ENCODE data around the gene SYNPO2.

The SYNPO2 gene

DNA sequence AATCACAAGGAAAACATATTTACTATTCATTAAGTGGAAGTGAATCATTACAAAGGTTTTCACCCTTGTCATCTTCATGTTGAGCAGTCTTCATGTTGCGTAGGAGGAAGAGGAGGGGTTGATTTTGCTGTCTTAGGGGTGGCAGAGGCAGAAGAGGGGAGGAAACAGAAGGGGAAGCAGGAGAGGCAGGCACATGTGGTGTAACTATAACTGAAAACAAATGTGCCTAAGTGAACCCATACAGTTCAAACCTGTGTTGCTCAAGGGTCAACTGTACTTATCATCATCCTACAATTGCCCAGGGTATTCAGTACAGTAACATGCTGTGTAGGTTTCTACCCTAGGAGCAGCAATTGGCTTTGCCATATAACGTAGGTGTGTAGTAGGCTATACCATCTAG is 47.2 kb downstream of the SYNPO2 start:
- no peak for DNase-seq (ENCODE audit: low read depth, low spot score)

DNA sequence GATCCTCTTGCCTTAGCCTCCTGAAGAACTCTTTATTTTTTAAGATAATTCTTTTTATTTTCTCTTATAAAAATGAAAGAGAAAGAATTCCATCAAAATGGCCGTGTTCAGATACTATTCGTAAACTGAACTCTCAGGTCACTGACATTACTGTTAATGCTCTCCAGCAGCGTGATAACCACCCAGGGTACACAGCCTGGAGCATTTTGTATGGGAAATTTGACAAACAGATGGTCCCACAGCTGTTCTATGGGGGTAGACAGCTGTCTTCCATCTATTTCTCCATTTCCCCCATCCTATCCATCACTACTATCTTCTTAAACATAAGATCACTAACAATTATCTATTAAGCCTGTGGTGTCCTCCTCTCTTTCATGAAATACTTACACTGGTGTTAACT is 47.8 kb downstream of the SYNPO2 start:
- no peak for DNase-seq (ENCODE audit: low read depth, low spot score)

DNA sequence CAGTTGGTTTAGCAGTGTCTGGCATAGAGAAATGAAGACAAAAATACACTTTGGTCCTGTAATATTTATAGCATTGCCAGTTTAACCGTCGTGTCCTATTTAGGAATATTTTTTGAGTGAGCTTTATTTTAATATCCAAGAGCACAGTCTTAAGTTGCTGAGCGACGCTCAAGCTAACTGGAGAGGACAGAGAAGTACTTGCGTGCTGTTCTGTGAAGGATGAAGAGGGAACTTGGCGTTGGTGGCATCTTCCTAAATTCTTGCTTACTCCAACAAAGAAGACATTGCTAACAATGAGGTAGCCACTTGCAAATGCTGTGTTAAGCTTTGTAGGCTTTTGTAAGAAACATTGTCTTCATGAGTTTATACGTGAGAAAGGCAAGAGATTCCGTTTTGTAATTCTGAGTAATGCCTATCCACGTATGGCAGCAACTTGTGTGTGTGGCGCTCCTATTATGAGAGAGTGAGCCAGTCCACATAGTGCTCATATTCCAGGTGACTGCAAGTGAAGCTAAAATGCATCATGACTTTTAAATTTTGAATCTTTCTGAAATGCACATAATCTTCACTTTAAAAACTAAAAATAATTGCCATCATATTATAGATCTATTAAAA is 50.6 kb downstream of the SYNPO2 start:
- DNase-seq (ENCODE audit: low read depth, low spot score), result no peak

GRCh38 chr4:118941149-118941548 is 52.5 kb downstream of the SYNPO2 start:
- no peak for DNase-seq (ENCODE audit: low read depth, low spot score)

DNA sequence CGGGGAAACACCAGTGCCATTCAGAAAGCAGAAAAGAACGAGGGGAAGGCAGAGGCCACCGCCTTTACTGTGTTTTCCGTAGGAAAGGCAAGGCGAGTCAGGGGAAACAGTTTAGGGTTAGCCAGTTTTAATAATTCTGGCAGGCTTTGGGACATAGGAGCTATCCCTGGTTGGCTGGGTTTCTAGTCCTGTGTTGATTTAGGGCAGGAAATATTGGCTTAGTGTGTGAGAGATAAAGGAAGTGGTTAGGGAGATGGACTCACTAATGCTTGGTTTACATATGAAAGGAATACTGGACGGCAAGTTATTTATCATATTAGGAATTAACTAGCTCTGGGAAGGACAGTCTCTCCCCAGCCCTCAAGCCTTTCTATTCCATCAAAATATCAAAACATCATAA is 53.1 kb downstream of the SYNPO2 start:
- DNase-seq (ENCODE audit: low read depth, low spot score), result no peak

DNA sequence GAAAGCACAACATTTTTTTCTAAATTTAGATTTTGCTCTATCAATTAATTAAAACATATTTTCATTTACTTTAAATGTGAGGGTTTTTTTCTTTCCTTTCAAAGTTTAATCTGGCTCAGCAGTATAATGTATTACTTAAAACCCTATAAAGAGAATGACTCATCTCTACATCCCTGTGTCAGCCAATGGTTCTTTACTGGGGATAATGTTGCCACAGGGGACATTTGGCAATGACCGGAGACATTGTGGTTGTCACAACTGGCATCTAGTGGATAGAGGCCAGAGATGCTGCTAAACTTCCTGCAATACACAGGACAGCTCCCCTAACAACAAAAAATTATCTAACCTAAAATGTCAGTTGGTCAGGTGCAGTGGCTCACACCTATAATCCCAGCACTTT is 53.8 kb downstream of the SYNPO2 start:
- no peak for DNase-seq (ENCODE audit: low read depth, low spot score)

GRCh38 chr4:118947095-118947494 is 58.4 kb downstream of the SYNPO2 start:
- no peak for DNase-seq (ENCODE audit: low read depth, low spot score)

DNA sequence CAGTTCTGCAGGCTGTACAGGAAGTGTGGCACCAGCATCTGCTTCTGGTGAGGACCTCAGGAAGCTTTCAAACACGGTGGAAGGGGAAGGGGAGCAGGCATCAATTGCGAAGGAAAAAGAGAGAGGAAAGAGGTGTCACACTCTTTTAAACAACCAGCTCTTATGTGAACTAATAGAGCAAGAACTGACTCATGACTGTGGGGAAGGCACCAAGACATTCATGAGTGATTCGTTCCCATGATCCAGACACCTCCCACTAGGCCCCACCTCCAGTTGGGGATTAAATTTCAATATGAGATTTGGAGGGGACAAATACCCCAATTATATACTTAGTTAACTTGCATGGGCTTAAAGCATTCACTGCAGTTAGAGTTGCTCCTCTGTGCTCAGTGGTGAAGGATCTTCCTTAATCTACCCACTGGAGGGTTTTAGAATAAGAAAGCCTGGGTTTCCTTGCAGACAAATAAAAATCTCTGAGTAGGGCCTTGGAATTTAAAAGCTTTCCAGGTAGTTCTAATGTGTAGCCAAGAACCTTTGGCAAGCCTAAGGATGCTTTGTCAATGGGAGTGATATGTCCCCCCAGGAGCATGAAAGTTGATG is 60.0 kb downstream of the SYNPO2 start:
- DNase-seq (ENCODE audit: low read depth, low spot score), result no peak

DNA sequence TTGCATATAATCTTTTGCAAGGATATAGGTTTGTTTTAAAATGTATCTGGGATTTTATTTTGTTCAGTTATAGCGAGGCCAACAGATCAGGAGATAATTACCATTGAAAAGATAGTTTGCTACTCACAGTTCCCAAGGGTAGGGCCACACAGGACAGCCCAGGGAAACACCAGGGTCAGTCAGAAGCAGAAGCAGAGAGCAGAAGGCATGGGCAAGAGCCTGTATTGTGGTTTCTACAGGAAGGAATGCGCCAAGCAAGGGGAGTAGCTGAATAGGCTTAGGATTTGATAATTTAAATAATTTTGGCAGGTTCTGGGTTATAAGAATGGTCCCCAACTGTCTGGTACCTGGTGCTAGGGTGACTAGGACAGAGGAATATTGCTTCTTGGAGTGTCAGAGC is 61.6 kb downstream of the SYNPO2 start:
- no peak for DNase-seq (ENCODE audit: low read depth, low spot score)

GRCh38 chr4:118950929-118951570 is 62.4 kb downstream of the SYNPO2 start:
- DNase-seq (ENCODE audit: low read depth, low spot score), result no peak

- no peak for DNase-seq (ENCODE audit: low read depth, low spot score)
Observed at GRCh38 chr4:118953276-118953675, 64.6 kb downstream of the SYNPO2 start.

DNA sequence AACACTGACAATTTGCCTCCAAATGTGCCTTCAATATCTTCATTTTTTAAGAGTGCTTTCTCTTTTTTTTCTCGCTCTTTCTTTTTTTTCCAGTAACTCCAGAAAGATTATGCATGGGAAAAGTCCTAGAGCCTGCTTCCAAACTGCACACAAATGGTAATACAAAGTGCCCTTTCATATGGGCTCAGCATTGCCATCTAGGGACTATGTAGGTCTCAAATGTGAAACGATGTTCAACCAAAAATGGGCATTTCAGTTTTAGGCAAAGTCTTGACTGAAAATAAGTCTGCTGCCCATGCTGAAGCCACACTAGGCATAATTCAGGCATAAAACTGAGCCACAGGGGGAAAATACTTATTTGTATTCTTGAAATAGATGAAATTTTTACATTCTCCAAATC is 65.6 kb downstream of the SYNPO2 start:
- no peak for DNase-seq (ENCODE audit: low read depth, low spot score)

DNA sequence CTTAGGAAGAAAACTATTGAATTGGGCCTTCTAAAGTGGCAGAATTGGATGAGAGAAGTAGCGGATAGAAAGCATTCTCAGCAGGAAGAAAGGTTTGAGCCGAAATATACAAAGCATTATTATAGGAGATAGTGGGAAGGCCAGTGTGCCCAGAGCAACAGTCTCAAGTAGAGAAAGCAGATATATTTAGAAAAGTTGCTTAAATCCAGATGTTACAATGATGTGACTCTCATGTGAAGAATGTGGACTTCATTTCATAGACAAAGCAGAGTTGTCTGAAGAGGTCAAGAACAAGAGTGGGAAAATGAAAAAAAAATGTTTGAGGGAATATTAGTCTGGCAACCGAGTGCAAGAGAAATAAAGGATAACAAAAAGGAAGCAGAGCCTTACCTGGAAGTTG is 66.9 kb downstream of the SYNPO2 start:
- DNase-seq (ENCODE audit: low read depth, low spot score), result no peak

DNA sequence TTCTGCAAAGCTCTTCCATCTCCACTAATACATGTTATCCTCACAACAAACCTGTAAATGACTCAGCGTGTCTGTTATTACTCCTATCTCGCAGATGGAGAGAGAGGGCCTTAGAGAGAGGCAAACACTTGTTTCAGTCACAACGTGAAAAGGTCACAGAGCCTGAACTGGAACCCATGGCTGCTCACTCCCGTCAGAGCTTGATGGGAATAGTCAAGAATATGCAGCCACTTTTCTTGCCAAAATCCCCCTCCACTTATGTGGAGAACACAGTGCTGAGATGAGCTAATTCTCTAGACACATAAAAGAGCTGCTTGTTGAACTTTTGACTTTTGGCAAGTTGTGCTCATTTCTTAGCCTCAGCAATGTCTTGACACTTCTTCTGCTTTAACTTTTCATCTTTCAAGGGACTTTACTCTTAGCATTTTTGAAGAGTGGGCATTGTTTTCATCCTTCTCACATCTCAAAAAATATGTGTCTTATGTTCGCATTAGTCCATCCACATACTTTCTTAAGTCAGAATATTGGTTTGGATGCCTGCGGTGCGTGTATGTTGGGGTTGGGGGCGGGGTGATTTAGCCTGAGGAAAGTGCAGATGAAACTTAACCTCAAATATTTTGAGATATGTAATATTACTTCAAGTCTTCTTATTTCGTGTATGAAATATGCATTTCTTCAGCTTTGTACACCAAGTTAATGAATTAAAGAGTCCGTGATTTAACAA is 69.2 kb downstream of the SYNPO2 start:
- DNase-seq (ENCODE audit: low read depth, low spot score), result no peak

DNA sequence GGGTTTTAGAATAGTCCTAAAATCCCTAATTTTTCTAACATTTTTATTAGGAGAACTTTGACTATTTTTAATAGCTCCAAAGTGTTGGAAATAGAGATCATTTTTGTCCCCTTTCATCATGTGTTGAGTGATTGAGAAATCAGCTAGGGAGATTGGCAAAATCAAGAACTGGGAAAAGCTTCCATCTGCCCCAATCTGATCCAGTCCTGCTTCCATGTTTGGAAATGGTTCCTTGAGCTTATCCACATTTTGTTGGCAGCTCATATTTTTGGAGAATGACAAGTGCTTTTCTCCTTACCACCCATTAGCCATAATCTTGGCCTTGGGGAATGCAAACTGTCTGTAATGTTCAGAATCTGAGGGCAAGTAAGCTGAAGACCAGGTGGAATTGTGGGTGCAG is 73.9 kb downstream of the SYNPO2 start:
- no peak for DNase-seq (ENCODE audit: low read depth, low spot score)

DNA sequence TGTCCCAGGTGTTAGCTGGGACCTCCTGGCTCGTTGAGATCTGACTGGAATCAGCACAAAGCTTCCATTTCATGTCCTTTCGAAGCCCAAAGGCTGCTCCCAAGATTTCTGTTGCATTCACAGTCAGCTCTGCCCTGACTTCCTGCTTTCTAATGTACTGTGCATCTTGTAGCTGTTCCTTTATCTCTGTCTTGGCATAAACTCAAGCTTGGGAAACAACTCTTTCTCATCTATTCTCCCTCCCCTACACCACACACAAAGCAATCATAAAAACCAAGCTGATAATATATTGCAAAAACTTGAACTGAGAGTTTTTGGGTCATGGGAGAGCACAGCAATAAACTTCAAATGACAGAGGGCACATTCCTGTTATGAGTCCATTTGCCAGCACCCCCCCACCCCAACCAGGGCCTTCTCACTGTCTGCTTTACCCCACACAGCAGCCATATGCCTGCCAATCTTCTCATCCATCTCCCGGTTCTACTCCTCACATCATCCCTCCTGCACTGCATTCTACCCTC is 76.3 kb downstream of the SYNPO2 start:
- no peak for DNase-seq (ENCODE audit: low read depth, low spot score)

DNA sequence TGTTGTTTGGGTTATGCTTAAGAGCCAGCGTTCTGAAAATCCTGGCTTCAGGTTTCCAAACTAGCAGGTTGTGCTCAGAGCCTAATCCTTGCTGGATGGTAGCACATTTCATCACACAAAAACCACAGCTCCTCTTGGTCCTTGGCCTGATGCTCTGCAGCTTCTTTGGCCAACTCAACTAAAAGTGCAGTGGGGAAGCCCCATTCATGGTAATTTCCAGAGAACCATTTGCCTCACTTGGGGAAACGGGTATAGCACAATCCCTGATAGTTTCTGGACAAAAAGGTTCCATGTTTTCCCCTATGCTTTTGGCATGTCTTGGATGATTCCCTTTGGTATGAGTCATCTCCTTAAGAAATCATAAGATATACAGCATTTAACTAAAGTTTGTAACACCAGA is 78.7 kb downstream of the SYNPO2 start:
- DNase-seq (ENCODE audit: low read depth, low spot score), result no peak

- DNase-seq (ENCODE audit: low read depth, low spot score), result no peak
Observed at GRCh38 chr4:118968005-118968404, 79.4 kb downstream of the SYNPO2 start.

- DNase-seq (ENCODE audit: low read depth, low spot score), result no peak
Observed at GRCh38 chr4:118968813-118969212, 80.2 kb downstream of the SYNPO2 start.

GRCh38 chr4:118969359-118969758 is 80.7 kb downstream of the SYNPO2 start:
- DNase-seq (ENCODE audit: low read depth, low spot score), result no peak

DNA sequence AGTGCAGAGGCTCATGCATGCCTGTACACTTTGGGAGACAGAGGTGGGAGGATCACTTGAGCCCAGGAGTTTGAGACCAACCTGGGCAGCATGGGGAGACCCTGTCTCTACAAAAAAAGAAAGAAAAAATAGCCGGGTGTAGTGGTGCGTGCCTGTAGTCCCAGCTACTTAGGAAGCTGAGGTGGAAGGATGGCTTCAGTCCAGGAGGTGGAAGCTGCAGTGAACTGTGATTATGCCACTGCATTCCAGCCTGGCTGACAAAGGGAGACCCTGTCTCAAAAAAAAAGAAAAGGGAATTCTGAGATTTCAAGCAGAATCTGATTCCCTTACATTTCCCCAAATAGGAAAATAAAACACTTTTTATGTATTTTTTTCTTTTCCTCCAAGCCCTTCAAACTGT is 83.5 kb downstream of the SYNPO2 start:
- DNase-seq (ENCODE audit: low read depth, low spot score), result no peak

- DNase-seq (ENCODE audit: low read depth, low spot score), result no peak
Observed at GRCh38 chr4:118973295-118973694, 84.6 kb downstream of the SYNPO2 start.

DNA sequence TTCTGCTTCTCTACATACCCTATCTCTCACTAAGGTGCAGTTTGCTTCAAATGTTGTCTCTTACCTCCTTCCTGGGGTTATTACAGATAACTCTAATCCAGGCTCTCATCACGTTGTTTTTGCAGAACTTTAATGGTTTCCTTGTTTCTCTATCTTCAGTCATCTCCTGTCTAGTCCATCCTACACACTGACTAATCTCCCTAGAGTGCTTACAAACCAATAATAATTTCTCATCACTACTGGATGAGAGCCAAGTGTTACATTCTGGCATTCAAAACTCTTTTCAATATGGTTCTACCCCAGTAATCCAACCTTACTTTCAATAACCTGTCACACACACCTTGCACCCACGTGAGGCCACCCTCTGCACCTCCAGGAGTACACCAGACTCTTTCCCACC is 86.1 kb downstream of the SYNPO2 start:
- DNase-seq (ENCODE audit: low read depth, low spot score), result no peak

All from activated CD4-positive, CD25-positive, alpha-beta regulatory T cell treated with anti-CD3 and anti-CD28 coated beads, Interleukin-2, amount 50 U/mL, for 16 hours (primary cell).